B cell (primary cell): Measurements from ENCODE around the gene RBMS3. TPM values are rescaled to one million over a fixed set of nuclear protein-coding genes. Genes with fewer than 3 reads are reported as not detected.

Source experiments
- ATAC-seq: fragments of 200-7000 bp; cut with Tn5 transposase; one replicate; pipeline ENCODE4 v1.10.0; 2021; ENCODE audit warnings: low read depth, mild to moderate bottlenecking, moderate number of reproducible peaks, moderate library complexity
- CTCF ChIA-PET: fragments of 350-600 bp; sonication (Branson Sonifier 250); formaldehyde crosslinking; loops from one replicate; lab custom pipeline; 2021; ENCODE audit warnings: antibody characterized with exemption, inconsistent platforms; lab: Charles Lee
- POLR2A ChIA-PET: fragments of 350-600 bp; sonication (Branson Sonifier 250); formaldehyde crosslinking; loops from one replicate; lab custom pipeline; 2021; ENCODE audit warnings: antibody characterized with exemption; lab: Charles Lee
- DNase-seq: peaks from one replicate; pipeline ENCODE4 v3.0.0; 2013
- H2AFZ ChIP-seq: 2 replicates; pipeline ENCODE4 v1.6.1; 2012; ENCODE audit warnings: mild to moderate bottlenecking, low read depth, low read length; ENCODE audit not compliant: insufficient read depth, poor library complexity, severe bottlenecking
- H3K27ac ChIP-seq, 2 donors: 1 replicate in 1 of 2; 2 replicates in 1 of 2; pipeline ENCODE4 v1.5.1; 2012 to 2013; ENCODE audit warnings: low read length in 2 of 2, mild to moderate bottlenecking in 2 of 2, moderate library complexity in 1 of 2
- H3K27me3 ChIP-seq, 4 experiments: fragments of 200-600 bp in 1 of 4; sonication (generic) in 1 of 4; replicated peaks in 1 of 4; 1 replicate in 2 of 4; 2 replicates in 2 of 4; pipeline versions ENCODE4 v1.6.1 to v1.7.0; 2013 to 2016; ENCODE audit warnings: low read length in 3 of 4, mild to moderate bottlenecking in 2 of 4, mixed read lengths in 1 of 4, moderate library complexity in 1 of 4; ENCODE audit not compliant: insufficient read depth in 4 of 4, control insufficient read depth in 3 of 4; ENCODE audit errors: control extremely low read depth in 1 of 4
- H3K36me3 ChIP-seq, 2 experiments: replicated peaks in 1 of 2; 1 replicate in 1 of 2; 2 replicates in 1 of 2; pipeline versions ENCODE4 v1.6.1 to v1.7.1; 2013; ENCODE audit warnings: low read length in 1 of 2; ENCODE audit not compliant: insufficient read depth in 2 of 2, control insufficient read depth in 1 of 2; ENCODE audit errors: control extremely low read depth in 1 of 2, extremely low read depth in 1 of 2
- H3K4me1 ChIP-seq, 2 donors: fragments of 200-600 bp in 1 of 2; sonication (generic) in 1 of 2; 1 replicate in 1 of 2; 2 replicates in 1 of 2; pipeline versions ENCODE4 v1.5.1 to v1.6.1; 2013 to 2017; ENCODE audit warnings: low read length in 2 of 2; ENCODE audit not compliant: control insufficient read depth in 2 of 2, insufficient read depth in 2 of 2
- H3K4me2 ChIP-seq: replicated peaks from 2 replicates; pipeline ENCODE3; 2012; ENCODE audit warnings: mild to moderate bottlenecking, low read depth, low read length; ENCODE audit not compliant: poor library complexity, severe bottlenecking
- H3K4me3 ChIP-seq, 5 experiments: fragments of 200-600 bp in 1 of 5; sonication (generic) in 1 of 5; 1 replicate in 3 of 5; 2 replicates in 2 of 5; pipeline versions ENCODE4 v1.5.1 to v1.7.0; 2011 to 2016; ENCODE audit warnings: low read length in 4 of 5, mild to moderate bottlenecking in 4 of 5, low read depth in 2 of 5, control low read depth in 1 of 5, moderate library complexity in 1 of 5; ENCODE audit not compliant: insufficient read depth in 1 of 5; ENCODE audit errors: control extremely low read depth in 1 of 5, extremely low read depth in 1 of 5
- H3K79me2 ChIP-seq: fragments of 200-600 bp; sonication (generic); one replicate; pipeline ENCODE4 v1.6.0; 2016; ENCODE audit warnings: low read length; ENCODE audit not compliant: control insufficient read depth, insufficient read depth
- H3K9ac ChIP-seq: fragments of 200-600 bp; sonication (generic); 2 replicates; pipeline ENCODE4 v1.6.1; 2017; ENCODE audit warnings: mild to moderate bottlenecking, low read length, moderate library complexity
- H3K9me3 ChIP-seq, 3 donors: one replicate each; pipeline versions ENCODE4 v1.6.1 to v1.7.1; 2013; ENCODE audit warnings: low read length in 2 of 3; ENCODE audit not compliant: control insufficient read depth in 2 of 3, insufficient read depth in 1 of 3; ENCODE audit errors: control extremely low read depth in 1 of 3
- H4K20me1 ChIP-seq: 2 replicates; pipeline ENCODE4 v1.6.0; 2012; ENCODE audit warnings: mild to moderate bottlenecking, low read length; ENCODE audit not compliant: insufficient read depth, control insufficient read depth, poor library complexity, severe bottlenecking
- H3K27ac Mint-ChIP-seq: one replicate; pipeline ENCODE4 v1.8.0; 2021; ENCODE audit warnings: mixed read lengths
- H3K27me3 Mint-ChIP-seq: one replicate; pipeline ENCODE4 v1.8.0; 2021; ENCODE audit warnings: mixed read lengths
- H3K4me1 Mint-ChIP-seq: one replicate; pipeline ENCODE4 v1.8.0; 2021; ENCODE audit warnings: mixed read lengths
- H3K4me3 Mint-ChIP-seq: one replicate; pipeline ENCODE4 v1.8.0; 2021; ENCODE audit warnings: mixed read lengths
- H3K9me3 Mint-ChIP-seq: one replicate; pipeline ENCODE4 v1.8.0; 2022; ENCODE audit warnings: mixed read lengths; ENCODE audit not compliant: insufficient read depth
- CTCF ChIP-seq: fragments of 200-600 bp; IDR thresholded peaks from one replicate; pipeline ENCODE4 v1.8.0; 2022; ENCODE audit warnings: antibody characterized with exemption, mild to moderate bottlenecking
- EZH2 ChIP-seq: IDR thresholded peaks from 2 replicates; pipeline ENCODE4 v1.6.1; 2012; ENCODE audit warnings: borderline replicate concordance, low read depth, mild to moderate bottlenecking, moderate library complexity, low read length; ENCODE audit not compliant: insufficient read depth, poor library complexity, severe bottlenecking
- WGBS: methylation state at CpG from one replicate; pipeline ENCODE4 v1.1.5; 2013; ENCODE audit warnings: missing lambda C conversion rate; ENCODE audit not compliant: insufficient coverage; 5-methylcytosine and 5-hydroxymethylcytosine counted together
- intact Hi-C: fragments of 100-400 bp; cut with micrococcal nuclease; formaldehyde crosslinking; loops from one replicate; pipeline ENCODE4 v1.10.0; 2022
- polyA plus RNA-seq: library from polyadenylated mRNA; depleted of rRNA; stranded (reverse); fragments of >200 nt; gene quantifications from 2 replicates; pipeline ENCODE4 v1.2.3, GENCODE V29; 2012
- total RNA-seq, 2 donors: library from RNA; stranded (reverse); fragments of 120-200 nt in 1 of 2; gene quantifications; 1 replicate in 1 of 2; 2 replicates in 1 of 2; pipeline versions ENCODE4 v1.2.3 to v1.2.4, GENCODE V29; 2013 to 2022

Gene RBMS3
- total and polyA plus RNA-seq, 2 donors (not counting 1 experiment from before 2014, with no cell fraction given) = not detected

DNA sequence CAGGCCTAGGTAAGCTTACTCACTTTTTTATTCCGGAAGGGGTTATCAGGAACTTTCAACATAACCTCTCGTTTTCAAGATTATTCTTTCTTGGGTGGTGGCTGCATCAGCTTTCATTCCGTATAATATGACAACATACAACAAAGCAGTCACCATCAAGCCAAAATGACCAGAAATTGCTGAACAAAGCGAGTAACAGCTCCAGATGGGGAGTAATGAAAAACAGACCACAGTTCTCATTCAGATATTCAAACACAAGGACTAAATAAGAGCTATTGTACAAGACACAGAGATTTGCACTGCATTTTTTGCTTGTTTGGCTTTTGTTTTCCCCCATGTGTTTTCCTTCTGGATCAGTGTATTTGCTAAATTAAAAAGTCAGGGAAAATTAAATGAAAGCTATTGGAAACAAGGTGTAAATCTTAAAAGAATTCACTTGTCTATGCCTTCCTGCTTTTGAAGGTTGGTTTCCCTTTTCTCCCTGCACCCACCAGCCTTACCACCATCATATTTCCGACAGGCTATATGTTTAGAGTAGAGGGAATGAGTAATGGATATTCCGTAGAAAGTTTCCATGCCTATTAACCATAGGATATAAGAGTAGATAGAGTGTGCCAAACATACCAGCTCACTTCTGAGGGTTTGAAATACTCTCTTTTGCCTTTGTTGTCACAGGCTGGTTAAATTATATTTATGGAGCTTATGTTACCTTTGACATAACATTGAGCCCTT, 213.6 kb downstream of the RBMS3 start:
- H4K20me1 ChIP-seq = no peaks in the 10 kb centered on the region
- CTCF ChIA-PET = no interaction called here
- H3K9me3 Mint-ChIP-seq = peaks cover 6% of the 10 kb centered on the region

More for the DNA sequence above, 213.6 kb downstream of the RBMS3 start:
- H3K27me3 Mint-ChIP-seq = no peaks in the 10 kb centered on the region
- ATAC-seq (no peak), DNase-seq (no peak)
- Histone ChIP-seq H3K9ac (no peak overlapping the region), H3K79me2 (no peaks in the 10 kb centered on the region), H3K4me3 (no peak overlapping the region), H2AFZ (no peak overlapping the region), H3K27me3 (no peaks in the 10 kb centered on the region), H3K27ac (no peak overlapping the region), H3K36me3 (no peaks in the 10 kb centered on the region), H3K9me3 (no peaks in the 10 kb centered on the region), H3K4me1 (no peaks in the 10 kb centered on the region), H3K4me2 (no peak overlapping the region)
- no peak overlapping the region for H3K27ac Mint-ChIP-seq
- intact Hi-C loops = no loop called here
- WGBS = 100% methylated on average over 1 of the region's 6 CpGs
- TF ChIP-seq CTCF (no peak), EZH2 (no peak)
- H3K4me3 Mint-ChIP-seq = no peak overlapping the region
- POLR2A ChIA-PET = no interaction called here
- H3K4me1 Mint-ChIP-seq = no peaks in the 10 kb centered on the region
